SU-DHL-6 (cell line): ENCODE results near the gene SPN.

Experiments used
- EZH2phosphoT487 ChIP-seq: fragments of 200-600 bp; sonication (generic), shearing (Covaris generic); conservative IDR thresholded peaks from 2 replicates; pipeline ENCODE4 v1.6.1; 2018; ENCODE audit warnings: mild to moderate bottlenecking, antibody characterized with exemption, low read length, moderate library complexity, mixed read lengths
- TF ChIP-seq, protein P1 (sequence below): fragments of 200-600 bp; sonication (generic); IDR thresholded peaks from one replicate; pipeline ENCODE4 v1.5.1; 2017; ENCODE audit warnings: antibody characterized with exemption, mild to moderate bottlenecking, low read length, moderate library complexity; ENCODE audit not compliant: insufficient read depth, poor library complexity, severe bottlenecking

DNA sequence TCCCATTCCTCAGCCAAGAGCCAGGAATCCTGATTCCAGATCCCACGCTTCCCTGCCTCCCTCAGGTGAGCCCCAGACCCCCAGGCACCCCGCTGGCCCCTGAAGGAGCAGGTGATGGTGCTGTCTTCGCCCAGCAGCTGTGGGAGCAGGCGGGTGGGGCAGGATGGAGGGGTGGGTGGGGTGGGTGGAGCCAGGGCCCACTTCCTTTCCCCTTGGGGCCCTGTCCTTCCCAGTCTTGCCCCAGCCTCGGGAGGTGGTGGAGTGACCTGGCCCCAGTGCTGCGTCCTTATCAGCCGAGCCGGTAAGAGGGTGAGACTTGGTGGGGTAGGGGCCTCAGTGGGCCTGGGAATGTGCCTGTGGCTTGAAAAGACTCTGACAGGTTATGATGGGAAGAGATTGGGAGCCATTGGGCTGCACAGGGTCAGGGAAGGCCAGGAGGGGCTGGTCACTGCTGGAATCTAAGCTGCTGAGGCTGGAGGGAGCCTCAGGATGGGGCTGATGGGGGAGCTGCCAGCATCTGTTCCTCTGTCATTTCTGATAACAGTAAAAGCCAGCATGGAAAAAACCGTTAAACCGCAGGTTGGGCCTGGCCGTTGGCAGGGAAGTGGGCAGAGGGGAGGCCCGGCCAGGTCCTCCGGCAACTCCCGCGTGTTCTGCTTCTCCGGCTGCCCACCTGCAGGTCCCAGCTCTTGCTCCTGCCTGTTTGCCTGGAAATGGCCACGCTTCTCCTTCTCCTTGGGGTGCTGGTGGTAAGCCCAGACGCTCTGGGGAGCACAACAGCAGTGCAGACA is at the start of gene SPN:
- TF ChIP-seq, protein P1, sequence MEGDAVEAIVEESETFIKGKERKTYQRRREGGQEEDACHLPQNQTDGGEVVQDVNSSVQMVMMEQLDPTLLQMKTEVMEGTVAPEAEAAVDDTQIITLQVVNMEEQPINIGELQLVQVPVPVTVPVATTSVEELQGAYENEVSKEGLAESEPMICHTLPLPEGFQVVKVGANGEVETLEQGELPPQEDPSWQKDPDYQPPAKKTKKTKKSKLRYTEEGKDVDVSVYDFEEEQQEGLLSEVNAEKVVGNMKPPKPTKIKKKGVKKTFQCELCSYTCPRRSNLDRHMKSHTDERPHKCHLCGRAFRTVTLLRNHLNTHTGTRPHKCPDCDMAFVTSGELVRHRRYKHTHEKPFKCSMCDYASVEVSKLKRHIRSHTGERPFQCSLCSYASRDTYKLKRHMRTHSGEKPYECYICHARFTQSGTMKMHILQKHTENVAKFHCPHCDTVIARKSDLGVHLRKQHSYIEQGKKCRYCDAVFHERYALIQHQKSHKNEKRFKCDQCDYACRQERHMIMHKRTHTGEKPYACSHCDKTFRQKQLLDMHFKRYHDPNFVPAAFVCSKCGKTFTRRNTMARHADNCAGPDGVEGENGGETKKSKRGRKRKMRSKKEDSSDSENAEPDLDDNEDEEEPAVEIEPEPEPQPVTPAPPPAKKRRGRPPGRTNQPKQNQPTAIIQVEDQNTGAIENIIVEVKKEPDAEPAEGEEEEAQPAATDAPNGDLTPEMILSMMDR, result no peak
- no peak for TF ChIP-seq EZH2phosphoT487
